ENCODE measurements around the gene RNF7.

DNA sequence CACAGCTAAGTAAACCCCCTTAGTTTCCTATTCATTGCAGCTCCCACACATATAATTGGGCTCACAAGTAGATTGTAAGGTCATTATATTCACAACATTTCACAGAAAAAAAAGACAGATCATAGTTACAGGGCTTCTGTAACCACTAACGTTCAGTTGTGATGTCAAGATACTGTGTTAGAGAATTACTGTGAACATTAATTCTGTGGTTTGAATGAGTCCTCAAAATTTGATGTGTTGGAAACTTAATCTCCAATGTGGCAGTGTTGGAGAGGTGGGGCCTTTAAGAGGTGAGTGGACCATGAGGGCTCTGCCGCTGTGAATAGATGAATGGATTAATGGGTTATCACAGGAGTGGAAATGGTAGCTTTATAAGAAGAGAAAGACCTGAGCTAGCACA lies 46.4 kb downstream of the RNF7 start:
- TF ChIP-seq, protein P1, sequence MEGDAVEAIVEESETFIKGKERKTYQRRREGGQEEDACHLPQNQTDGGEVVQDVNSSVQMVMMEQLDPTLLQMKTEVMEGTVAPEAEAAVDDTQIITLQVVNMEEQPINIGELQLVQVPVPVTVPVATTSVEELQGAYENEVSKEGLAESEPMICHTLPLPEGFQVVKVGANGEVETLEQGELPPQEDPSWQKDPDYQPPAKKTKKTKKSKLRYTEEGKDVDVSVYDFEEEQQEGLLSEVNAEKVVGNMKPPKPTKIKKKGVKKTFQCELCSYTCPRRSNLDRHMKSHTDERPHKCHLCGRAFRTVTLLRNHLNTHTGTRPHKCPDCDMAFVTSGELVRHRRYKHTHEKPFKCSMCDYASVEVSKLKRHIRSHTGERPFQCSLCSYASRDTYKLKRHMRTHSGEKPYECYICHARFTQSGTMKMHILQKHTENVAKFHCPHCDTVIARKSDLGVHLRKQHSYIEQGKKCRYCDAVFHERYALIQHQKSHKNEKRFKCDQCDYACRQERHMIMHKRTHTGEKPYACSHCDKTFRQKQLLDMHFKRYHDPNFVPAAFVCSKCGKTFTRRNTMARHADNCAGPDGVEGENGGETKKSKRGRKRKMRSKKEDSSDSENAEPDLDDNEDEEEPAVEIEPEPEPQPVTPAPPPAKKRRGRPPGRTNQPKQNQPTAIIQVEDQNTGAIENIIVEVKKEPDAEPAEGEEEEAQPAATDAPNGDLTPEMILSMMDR (IDR thresholded peaks at IDR 0.05) = no peak
- TF ChIP-seq POLR2A (IDR thresholded peaks at IDR 0.05) (no peak), EP300 (IDR thresholded peaks at IDR 0.05; ENCODE audit: low read depth) (no peak)

Measured in transverse colon (tissue), 3 donors.